GM18520 (cell line): ENCODE results near the gene MED19.
"Not testable (repeated sequence)": the region's sequence is repeated elsewhere in the genome, so short reads cannot be mapped to it uniquely, and the experiment has no call there.

Experiments used
- ATAC-seq: cut with Tn5 transposase; IDR thresholded peaks from one replicate; pipeline ENCODE4 v1.9.1; 2021; ENCODE audit not compliant: unreplicated experiment

MED19 gene

GRCh38 chr11:57711414-57712255 lies at the start of gene MED19:
TSS of gene MED19 (minus strand) at chr11:57712215. CDS start at chr11:57712179, 36 bp downstream.
- peak; percentile 29 for ATAC-seq

GRCh38 chr11:57758174-57758573 lies 46.2 kb upstream of the MED19 start:
- no peak for ATAC-seq

GRCh38 chr11:57752954-57753353 lies 40.9 kb upstream of the MED19 start:
- no peak for ATAC-seq

GRCh38 chr11:57751676-57752253 lies 39.8 kb upstream of the MED19 start, which contains the start of gene BTBD18:
TSS of gene BTBD18 (minus strand) at chr11:57751819. CDS start at chr11:57751188, 631 bp downstream.
- no peak for ATAC-seq

- no peak for ATAC-seq
These were observed 39.2 kb upstream of the MED19 start for GRCh38 chr11:57751176-57751575.

- ATAC-seq, result no peak
These were observed 34.9 kb upstream of the MED19 start for GRCh38 chr11:57746920-57747319.

GRCh38 chr11:57745206-57745605 lies 33.2 kb upstream of the MED19 start:
- ATAC-seq, result no peak

- ATAC-seq, result no peak
These were observed 32.3 kb upstream of the MED19 start for GRCh38 chr11:57744357-57744756.

GRCh38 chr11:57742087-57742452 lies 30.1 kb upstream of the MED19 start:
- no peak for ATAC-seq

- ATAC-seq, result peak; percentile 88
These were observed 29.4 kb upstream of the MED19 start, which contains the start of gene SELENOH for GRCh38 chr11:57741132-57742086. TSS of gene SELENOH (plus strand) at chr11:57741491. CDS start at chr11:57741596, 105 bp downstream.

GRCh38 chr11:57735619-57736298 lies 23.7 kb upstream of the MED19 start:
- no peak for ATAC-seq

- no peak for ATAC-seq
These were observed 20.6 kb upstream of the MED19 start for GRCh38 chr11:57732661-57733060.

- ATAC-seq, result no peak
These were observed 17.5 kb upstream of the MED19 start for GRCh38 chr11:57729479-57729878.

- no peak for ATAC-seq
These were observed 16.8 kb upstream of the MED19 start for GRCh38 chr11:57728829-57729228.

- ATAC-seq, result no peak
These were observed 15.2 kb upstream of the MED19 start for GRCh38 chr11:57727185-57727584.

GRCh38 chr11:57716726-57717125 lies 4.7 kb upstream of the MED19 start:
- ATAC-seq, result not testable (repeated sequence)

GRCh38 chr11:57713835-57714234 lies 1.8 kb upstream of the MED19 start:
- ATAC-seq, result no peak

GRCh38 chr11:57712256-57713150 lies 488 bp upstream of the MED19 start, which contains the start of gene TMX2:
TSS of gene TMX2 (plus strand) at chr11:57712593. CDS start at chr11:57712619, 26 bp downstream.
- peak; percentile 98 for ATAC-seq

GRCh38 chr11:57709802-57710367 lies 2.1 kb downstream of the MED19 start:
- no peak for ATAC-seq
